Measurements from ENCODE around the gene ELOA2. TPM values are rescaled to one million over a fixed set of nuclear protein-coding genes. Genes with fewer than 3 reads are reported as not detected.
"Not testable (repeated sequence)": the region's sequence is repeated elsewhere in the genome, so short reads cannot be mapped to it uniquely, and the experiment has no call there.

The ELOA2 gene
- total RNA-seq, 1 experiment from 2014 or later = not detected

DNA sequence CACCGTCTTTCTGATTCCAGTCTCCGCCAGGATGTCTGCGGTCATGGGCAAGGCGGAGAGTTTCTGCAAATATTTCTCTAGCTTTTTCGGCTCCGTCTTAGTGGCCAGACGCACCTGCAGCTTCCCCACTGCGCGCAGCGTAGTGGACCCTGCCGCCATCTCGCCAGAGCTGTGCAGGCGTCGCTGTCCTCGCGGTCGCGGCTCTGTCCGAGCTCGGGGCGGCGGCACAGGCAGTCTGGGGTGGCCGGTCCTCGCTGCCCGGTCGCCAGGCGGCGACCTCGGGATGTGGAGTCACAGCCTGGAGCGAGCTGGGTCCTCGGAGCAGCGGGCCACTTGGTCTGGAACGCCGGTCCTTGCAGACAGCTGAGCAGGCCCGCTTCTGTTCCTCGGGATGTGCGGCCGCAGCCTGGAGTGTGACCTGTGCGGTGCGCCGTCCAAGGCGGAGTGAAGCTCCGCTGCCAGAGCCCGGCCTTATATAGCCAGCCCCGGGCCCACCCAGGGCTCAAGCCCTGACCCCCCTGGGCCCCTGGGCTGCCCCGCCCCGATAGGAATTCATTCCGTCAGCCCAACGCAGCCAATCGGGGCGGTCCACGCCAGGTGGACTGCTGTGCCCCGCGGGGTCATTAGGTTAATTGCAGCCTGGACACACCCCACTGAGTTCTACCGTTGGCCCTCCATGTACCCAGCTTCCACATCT, 11.5 kb downstream of the ELOA2 start:
- not testable (repeated sequence) for DNase-seq (ENCODE audit: extremely low read depth, low read depth)

DNA sequence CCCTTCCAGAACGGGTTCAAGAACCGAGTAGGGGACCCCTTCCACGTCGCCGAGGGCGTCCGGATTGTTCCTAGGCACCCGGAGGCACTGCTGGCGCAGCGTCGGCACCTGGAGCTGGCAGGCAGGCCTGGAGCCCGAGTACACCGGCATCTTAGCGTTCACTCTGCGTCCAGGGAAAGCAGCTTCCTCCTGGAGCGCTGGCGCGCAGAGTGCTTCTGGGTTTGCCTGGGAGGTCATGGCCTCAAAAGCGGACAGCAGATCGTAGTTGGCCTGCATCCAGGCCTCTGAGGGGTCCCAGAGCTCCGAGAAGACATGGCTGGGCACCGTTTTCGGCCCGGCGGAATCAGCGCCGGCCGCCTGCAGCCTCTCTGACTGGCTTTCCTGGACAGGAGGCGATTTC, 12.6 kb downstream of the ELOA2 start:
- DNase-seq (ENCODE audit: extremely low read depth, low read depth) = not testable (repeated sequence)

DNA sequence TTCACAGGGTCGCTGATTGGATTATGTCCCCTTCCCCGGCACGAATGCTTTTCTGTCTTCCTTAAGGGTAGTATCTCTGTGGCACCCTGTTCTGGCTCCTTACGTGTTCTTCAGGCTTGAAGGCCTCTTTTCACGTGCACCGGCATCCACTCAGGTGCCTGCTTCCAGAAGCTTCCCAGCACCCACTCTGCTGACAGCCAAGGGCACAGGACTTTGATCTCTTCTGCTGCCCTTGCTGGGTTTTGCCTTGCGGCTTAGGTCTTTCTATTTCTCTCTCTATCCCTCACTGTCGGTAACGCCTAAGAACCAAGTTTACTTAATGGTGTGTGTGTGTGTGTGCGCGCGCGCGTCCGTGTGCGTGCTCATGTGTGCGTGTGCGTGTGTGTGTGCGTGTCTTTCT, 14.7 kb downstream of the ELOA2 start:
- DNase-seq (ENCODE audit: extremely low read depth, low read depth) = not testable (repeated sequence)

DNA sequence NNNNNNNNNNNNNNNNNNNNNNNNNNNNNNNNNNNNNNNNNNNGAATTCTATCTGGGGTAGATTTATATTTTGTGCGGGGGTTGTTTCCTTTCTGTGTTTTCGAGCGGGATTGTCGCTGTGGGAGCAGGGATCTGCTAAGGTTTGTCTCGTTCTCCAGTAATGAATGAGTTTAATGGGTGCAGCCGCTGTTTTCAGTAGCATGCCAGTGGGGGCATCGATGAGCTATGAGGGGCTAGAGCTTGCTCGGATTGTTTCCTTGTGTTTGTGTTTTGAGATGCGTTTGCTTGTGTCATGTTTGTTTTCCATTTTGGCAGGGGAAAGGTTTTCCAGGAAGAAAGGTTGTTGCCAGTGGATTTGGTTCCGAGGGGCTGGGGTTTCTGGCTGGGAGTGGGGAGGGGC, 15.6 kb downstream of the ELOA2 start:
- DNase-seq (ENCODE audit: extremely low read depth, low read depth) = not testable (repeated sequence)

Other genes with a start within 250 kb of the ELOA2 start
- gene PIAS2, start 118.1 kb downstream of the ELOA2 start, total RNA-seq (2014; rRNA removed; shearing (Covaris generic)) = 14.4 and 15.8 TPM in 2 replicates
- gene KATNAL2, start 118.0 kb downstream of the ELOA2 start, total RNA-seq (2014; rRNA removed; shearing (Covaris generic)) = 0.87 and 1.0 TPM in 2 replicates
- gene HDHD2, start 114.9 kb upstream of the ELOA2 start, total RNA-seq (2014; rRNA removed; shearing (Covaris generic)) = 12.4 and 17.0 TPM in 2 replicates
- gene IER3IP1, start 140.7 kb upstream of the ELOA2 start, total RNA-seq (2014; rRNA removed; shearing (Covaris generic)) = 31.2 and 31.7 TPM in 2 replicates
- gene SKOR2, start 216.0 kb upstream of the ELOA2 start, total RNA-seq (2014; rRNA removed; shearing (Covaris generic)) = not detected in 2 replicates